Liver (tissue), 9 donors: Measurements from ENCODE around the gene ENPP7. TPM values are rescaled to one million over a fixed set of nuclear protein-coding genes. Genes with fewer than 3 reads are reported as not detected.

Experiments used
- DNase-seq: peaks from one replicate; pipeline ENCODE4 v3.0.0-alpha.2; 2017; ENCODE audit warnings: low spot score
- H3K27ac ChIP-seq, 2 donors: one replicate each; pipeline ENCODE4 v1.7.0; 2013; ENCODE audit warnings: inconsistent platforms in 2 of 2, low read length in 2 of 2, control low read depth in 1 of 2, low read depth in 1 of 2, mild to moderate bottlenecking in 1 of 2
- H3K27me3 ChIP-seq, 4 donors: one replicate each; pipeline versions ENCODE4 v1.6.1 to v1.7.0; 2013; ENCODE audit warnings: low read length in 3 of 4, inconsistent platforms in 1 of 4, mild to moderate bottlenecking in 1 of 4, moderate library complexity in 1 of 4; ENCODE audit not compliant: control insufficient read depth in 4 of 4, insufficient read depth in 4 of 4
- H3K36me3 ChIP-seq, 4 donors: one replicate each; pipeline versions ENCODE4 v1.6.1 to v1.7.0; 2013; ENCODE audit warnings: low read length in 3 of 4, mild to moderate bottlenecking in 3 of 4, low read depth in 1 of 4, moderate library complexity in 1 of 4; ENCODE audit not compliant: control insufficient read depth in 4 of 4, insufficient read depth in 3 of 4
- H3K4me1 ChIP-seq, 4 donors: one replicate each; pipeline versions ENCODE4 v1.6.1 to v1.7.0; 2013; ENCODE audit warnings: low read length in 3 of 4, mild to moderate bottlenecking in 3 of 4, moderate library complexity in 1 of 4; ENCODE audit not compliant: control insufficient read depth in 4 of 4, insufficient read depth in 4 of 4
- H3K4me3 ChIP-seq, 3 donors: one replicate each; pipeline versions ENCODE4 v1.6.1 to v1.7.0; 2013; ENCODE audit warnings: low read length in 3 of 3, control low read depth in 1 of 3, low read depth in 1 of 3, mild to moderate bottlenecking in 1 of 3
- H3K9ac ChIP-seq, 2 donors: one replicate each; pipeline ENCODE4 v1.7.0; 2013; ENCODE audit warnings: low read length in 2 of 2, mild to moderate bottlenecking in 2 of 2, moderate library complexity in 2 of 2, control low read depth in 1 of 2, low read depth in 1 of 2
- H3K9me3 ChIP-seq, 4 donors: one replicate each; pipeline versions ENCODE4 v1.6.1 to v1.7.0; 2013; ENCODE audit warnings: low read length in 3 of 4; ENCODE audit not compliant: control insufficient read depth in 4 of 4
- EGR1 ChIP-seq, 2 donors: IDR thresholded peaks; 2 replicates each; pipeline ENCODE4 v1.6.1; 2016 to 2018; ENCODE audit warnings: antibody characterized with exemption in 2 of 2, low read depth in 2 of 2
- FOXA1 ChIP-seq: IDR thresholded peaks from 2 replicates; pipeline ENCODE4 v1.6.1; 2016; ENCODE audit warnings: antibody characterized with exemption
- FOXA2 ChIP-seq: IDR thresholded peaks from 2 replicates; pipeline ENCODE4 v1.6.1; 2016; ENCODE audit warnings: antibody characterized with exemption
- GABPA ChIP-seq, 2 donors: IDR thresholded peaks in 1 of 2; conservative IDR thresholded peaks in 1 of 2; 2 replicates each; pipeline ENCODE4 v1.6.1; 2016; ENCODE audit warnings: antibody characterized with exemption in 2 of 2, mild to moderate bottlenecking in 1 of 2, moderate library complexity in 1 of 2
- HNF4A ChIP-seq, 2 donors: conservative IDR thresholded peaks; 2 replicates each; pipeline ENCODE4 v1.6.1; 2016; ENCODE audit warnings: antibody characterized with exemption in 2 of 2, mild to moderate bottlenecking in 2 of 2
- HNF4G ChIP-seq: IDR thresholded peaks from 2 replicates; pipeline ENCODE4 v1.6.1; 2016; ENCODE audit warnings: antibody characterized with exemption
- JUND ChIP-seq, 2 donors: IDR thresholded peaks; 2 replicates each; pipeline ENCODE4 v1.6.1; 2016; ENCODE audit warnings: antibody characterized with exemption in 2 of 2
- NR2F2 ChIP-seq: IDR thresholded peaks from 2 replicates; pipeline ENCODE4 v1.6.1; 2016; ENCODE audit warnings: antibody characterized with exemption
- RAD21 ChIP-seq, 2 donors: IDR thresholded peaks; 2 replicates each; pipeline ENCODE4 v1.6.1; 2016; ENCODE audit warnings: antibody characterized with exemption in 2 of 2, mild to moderate bottlenecking in 2 of 2
- REST ChIP-seq: IDR thresholded peaks from 2 replicates; pipeline ENCODE4 v1.6.1; 2016; ENCODE audit warnings: antibody characterized with exemption, mild to moderate bottlenecking
- RXRA ChIP-seq, 2 donors: IDR thresholded peaks; 2 replicates each; pipeline ENCODE4 v1.6.1; 2017 to 2018; ENCODE audit warnings: antibody characterized with exemption in 2 of 2, mild to moderate bottlenecking in 1 of 2
- SP1 ChIP-seq: IDR thresholded peaks from 2 replicates; pipeline ENCODE4 v1.6.1; 2018; ENCODE audit warnings: antibody characterized with exemption, mild to moderate bottlenecking
- TAF1 ChIP-seq: conservative IDR thresholded peaks from 2 replicates; pipeline ENCODE4 v1.6.1; 2016; ENCODE audit warnings: antibody characterized with exemption, mild to moderate bottlenecking
- YY1 ChIP-seq: IDR thresholded peaks from 2 replicates; pipeline ENCODE4 v1.6.1; 2016; ENCODE audit warnings: antibody characterized with exemption, mild to moderate bottlenecking
- ZBTB33 ChIP-seq: IDR thresholded peaks from 2 replicates; pipeline ENCODE4 v1.6.1; 2016; ENCODE audit warnings: antibody characterized with exemption
- WGBS: extraction: QIAGEN DNeasy Blood & Tissue Kit; methylation state at CpG from one replicate; pipeline ENCODE4 v1.1.7; 2013; 5-methylcytosine and 5-hydroxymethylcytosine counted together
- polyA plus RNA-seq, 2 donors: library from polyadenylated mRNA; stranded (reverse) in 1 of 2; unstranded in 1 of 2; fragments of 200-250 nt in 1 of 2; fragments of >200 nt in 1 of 2; fragmentation: Nextera tagmentation in 1 of 2; extraction: Ambion mirVana in 1 of 2; gene quantifications; one replicate each; pipeline versions ENCODE4 v1.2.1 to v1.2.3, GENCODE V29; 2013 to 2015
- total RNA-seq, 2 donors: library from RNA; depleted of rRNA; stranded (reverse); fragments of >200 nt; gene quantifications; one replicate each; pipeline ENCODE4 v1.2.3, GENCODE V29; 2014
- TF ChIP-seq, protein P1 (sequence below): fragments of 150-350 bp; IDR thresholded peaks from 2 replicates; pipeline ENCODE4 v1.5.1; 2017; ENCODE audit warnings: improper control_type of control experiment, low read depth, low read length; ENCODE audit not compliant: missing input control
- TF ChIP-seq, protein P2 (sequence below): IDR thresholded peaks from 2 replicates; pipeline ENCODE4 v1.6.1; 2016; ENCODE audit warnings: antibody characterized with exemption
- donor health status: healthy.
- donor health status: healthy.
- donor health status: healthy.
- donor health status: healthy.
- donor health status: healthy.

ENPP7 gene
- total and polyA plus RNA-seq, 4 donors = 1.7 to 12.0 (median 3.9) TPM

GRCh38 chr17:79684132-79684985, 46.4 kb upstream of the ENPP7 start:
- peaks cover 0 to 3% (median 3%) of the 10 kb centered on the region in 4 donors for H3K27me3 ChIP-seq
- WGBS = 74% methylated on average over 29 of the region's 29 CpGs
- no peak overlapping the region for H3K9ac ChIP-seq
- DNase-seq = no peak
- H3K36me3 ChIP-seq = no peaks in the 10 kb centered on the region
- H3K4me1 ChIP-seq = no peaks in the 10 kb centered on the region
- TF ChIP-seq RXRA (IDR thresholded peaks at IDR 0.05) (no peak), REST (no peak), HNF4A (conservative IDR thresholded peaks at IDR 0.05) (no peak), FOXA2 (no peak), RAD21 (IDR thresholded peaks at IDR 0.05) (no peak), GABPA (IDR thresholded peaks at IDR 0.05 in 1 of 2, conservative IDR thresholded peaks at IDR 0.05 in 1 of 2) (no peak), SP1 (no peak), HNF4G (no peak), EGR1 (IDR thresholded peaks at IDR 0.05; ENCODE audit: low read depth in 2 of 2) (no peak), ZBTB33 (no peak), FOXA1 (no peak), NR2F2 (no peak), YY1 (no peak), JUND (IDR thresholded peaks at IDR 0.05) (no peak), TAF1 (no peak)
- TF ChIP-seq, protein P1, sequence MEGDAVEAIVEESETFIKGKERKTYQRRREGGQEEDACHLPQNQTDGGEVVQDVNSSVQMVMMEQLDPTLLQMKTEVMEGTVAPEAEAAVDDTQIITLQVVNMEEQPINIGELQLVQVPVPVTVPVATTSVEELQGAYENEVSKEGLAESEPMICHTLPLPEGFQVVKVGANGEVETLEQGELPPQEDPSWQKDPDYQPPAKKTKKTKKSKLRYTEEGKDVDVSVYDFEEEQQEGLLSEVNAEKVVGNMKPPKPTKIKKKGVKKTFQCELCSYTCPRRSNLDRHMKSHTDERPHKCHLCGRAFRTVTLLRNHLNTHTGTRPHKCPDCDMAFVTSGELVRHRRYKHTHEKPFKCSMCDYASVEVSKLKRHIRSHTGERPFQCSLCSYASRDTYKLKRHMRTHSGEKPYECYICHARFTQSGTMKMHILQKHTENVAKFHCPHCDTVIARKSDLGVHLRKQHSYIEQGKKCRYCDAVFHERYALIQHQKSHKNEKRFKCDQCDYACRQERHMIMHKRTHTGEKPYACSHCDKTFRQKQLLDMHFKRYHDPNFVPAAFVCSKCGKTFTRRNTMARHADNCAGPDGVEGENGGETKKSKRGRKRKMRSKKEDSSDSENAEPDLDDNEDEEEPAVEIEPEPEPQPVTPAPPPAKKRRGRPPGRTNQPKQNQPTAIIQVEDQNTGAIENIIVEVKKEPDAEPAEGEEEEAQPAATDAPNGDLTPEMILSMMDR = no peak
- TF ChIP-seq, protein P2, sequence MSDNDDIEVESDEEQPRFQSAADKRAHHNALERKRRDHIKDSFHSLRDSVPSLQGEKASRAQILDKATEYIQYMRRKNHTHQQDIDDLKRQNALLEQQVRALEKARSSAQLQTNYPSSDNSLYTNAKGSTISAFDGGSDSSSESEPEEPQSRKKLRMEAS = no peak
- H3K4me3 ChIP-seq = no peak overlapping the region
- no peak overlapping the region for H3K27ac ChIP-seq
- no peaks in the 10 kb centered on the region for H3K9me3 ChIP-seq
